B cell (primary cell): ENCODE measurements around the gene CCL20.

Source experiments
- CTCF ChIP-seq: fragments of 200-600 bp; IDR thresholded peaks from one replicate; pipeline ENCODE4 v1.8.0; 2022; ENCODE audit warnings: antibody characterized with exemption, mild to moderate bottlenecking
- EZH2 ChIP-seq: IDR thresholded peaks from 2 replicates; pipeline ENCODE4 v1.6.1; 2012; ENCODE audit warnings: borderline replicate concordance, low read depth, mild to moderate bottlenecking, moderate library complexity, low read length; ENCODE audit not compliant: insufficient read depth, poor library complexity, severe bottlenecking

- TF ChIP-seq CTCF = no peak
- TF ChIP-seq EZH2 = no peak
These were observed 10.3 kb downstream of the CCL20 start for GRCh38 chr2:227823922-227824321.
